Non-pigmented ciliary epithelial cell (primary cell): Measurements from ENCODE around the gene GPR101.
"Not testable (repeated sequence)": the region's sequence is repeated elsewhere in the genome, so short reads cannot be mapped to it uniquely, and the experiment has no call there.

ENCODE experiments used
- DNase-seq: peaks from one replicate; pipeline ENCODE4 v3.0.0-alpha.2; 2010; ENCODE audit warnings: low read depth

The GPR101 gene

DNA sequence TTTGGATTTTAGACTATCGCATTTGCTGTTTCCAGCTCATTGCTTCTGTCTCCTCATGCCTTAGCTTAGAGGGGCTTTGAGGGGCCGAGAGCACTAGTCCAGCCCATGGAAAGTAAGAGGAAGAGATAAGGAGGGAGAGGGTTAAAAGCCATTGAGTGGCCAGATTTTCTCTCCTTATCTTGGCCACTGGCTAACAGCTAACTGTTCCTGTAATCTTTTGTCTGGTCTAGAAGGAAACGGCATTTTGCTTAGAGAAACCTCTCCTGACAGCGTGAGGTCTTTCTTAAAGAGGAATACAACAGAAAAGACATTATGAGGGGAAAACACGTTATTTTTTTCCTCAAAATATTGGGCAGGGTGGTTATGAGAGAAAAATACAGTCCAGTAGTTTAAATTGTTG, 7.9 kb downstream of the GPR101 start:
- DNase-seq, result no peak

DNA sequence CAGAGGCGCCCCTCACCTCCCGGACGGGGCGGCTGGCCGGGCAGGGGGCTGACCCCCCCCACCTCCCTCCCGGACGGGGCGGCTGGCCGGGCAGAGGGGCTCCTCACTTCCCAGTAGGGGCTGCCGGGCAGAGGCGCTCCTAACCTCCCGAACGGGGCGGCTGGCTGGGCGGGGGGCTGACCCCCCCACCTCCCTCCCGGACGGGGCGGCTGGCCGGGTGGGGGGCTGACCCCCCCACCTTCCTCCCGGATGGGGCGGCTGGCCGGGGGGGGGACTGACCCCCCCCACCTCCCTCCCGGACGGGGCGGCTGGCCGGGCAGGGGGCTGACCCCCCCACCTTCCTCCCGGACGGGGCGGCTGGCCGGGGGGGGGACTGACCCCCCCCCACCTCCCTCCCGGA, 33.6 kb downstream of the GPR101 start:
- DNase-seq, result not testable (repeated sequence)

DNA sequence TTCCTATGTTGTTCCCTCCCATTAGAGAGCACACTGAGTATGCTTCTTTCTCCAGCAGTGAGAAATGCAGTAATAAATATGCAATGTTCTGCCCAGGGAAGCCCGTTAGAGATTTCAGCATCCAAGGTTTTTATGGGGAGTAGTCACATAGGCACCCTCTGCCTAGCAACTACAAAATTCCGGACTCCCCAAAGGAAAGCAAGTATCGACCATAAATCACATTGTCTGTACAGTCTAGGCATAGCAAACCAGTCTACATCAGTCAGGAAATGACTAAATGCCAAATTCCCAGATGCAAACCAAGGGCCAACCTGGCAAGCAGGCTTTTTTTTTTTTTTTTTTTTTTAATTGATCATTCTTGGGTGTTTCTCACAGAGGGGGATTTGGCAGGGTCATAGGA, 34.8 kb downstream of the GPR101 start:
- DNase-seq, result no peak
